ENCODE measurements around the gene CNTNAP2.
"Not testable (repeated sequence)": the region's sequence is repeated elsewhere in the genome, so short reads cannot be mapped to it uniquely, and the experiment has no call there.

Gene CNTNAP2

GRCh38 chr7:148445260-148446044 lies 2328.9 kb downstream of the CNTNAP2 start:
- no peak for DNase-seq (ENCODE audit: low read depth)

- DNase-seq (ENCODE audit: low read depth), result no peak
Observed at GRCh38 chr7:148447221-148447849, 2330.7 kb downstream of the CNTNAP2 start.

- not testable (repeated sequence) for DNase-seq (ENCODE audit: low read depth)
Observed at GRCh38 chr7:148451526-148451925, 2334.9 kb downstream of the CNTNAP2 start.

- DNase-seq (ENCODE audit: low read depth), result no peak
Observed at GRCh38 chr7:148456351-148456750, 2339.8 kb downstream of the CNTNAP2 start.

- no peak for DNase-seq (ENCODE audit: low read depth)
Observed at GRCh38 chr7:148457310-148457921, 2340.8 kb downstream of the CNTNAP2 start.

GRCh38 chr7:148458263-148458662 lies 2341.7 kb downstream of the CNTNAP2 start:
- no peak for DNase-seq (ENCODE audit: low read depth)

DNA sequence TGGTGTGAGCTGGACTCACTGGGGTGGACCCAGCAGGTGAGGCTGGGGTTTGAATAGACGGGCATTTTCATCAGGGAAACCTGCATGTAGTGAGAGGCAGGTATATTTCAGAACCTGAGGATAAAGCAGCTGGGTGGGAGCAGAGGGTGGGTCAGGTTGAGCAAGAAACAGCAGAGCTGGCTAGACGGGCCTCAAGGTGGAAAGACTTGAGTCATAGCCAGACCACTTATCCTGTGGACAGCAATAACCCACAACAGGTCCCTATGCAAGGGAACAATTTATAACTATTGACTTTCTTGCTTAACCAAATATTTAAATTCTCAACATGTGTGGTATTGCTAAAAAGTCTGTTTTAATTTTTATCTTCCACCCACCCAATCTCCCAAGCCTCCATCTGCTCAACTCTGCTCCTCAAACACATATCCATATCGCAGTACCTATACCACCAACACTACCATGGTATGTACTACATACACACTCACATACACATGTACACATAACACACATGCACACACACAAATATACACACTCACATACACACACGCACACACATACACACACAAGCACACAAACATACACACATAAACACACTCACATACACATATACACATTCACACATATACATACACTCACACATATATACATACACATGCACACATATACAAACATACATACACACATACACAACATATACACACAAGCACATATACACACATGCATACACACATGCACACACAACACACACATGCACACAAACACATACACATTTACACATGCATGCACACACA lies 2345.0 kb downstream of the CNTNAP2 start:
- DNase-seq (ENCODE audit: low read depth), result no peak

GRCh38 chr7:148462774-148463173 lies 2346.2 kb downstream of the CNTNAP2 start:
- DNase-seq (ENCODE audit: low read depth), result not testable (repeated sequence)

- no peak for DNase-seq (ENCODE audit: low read depth)
Observed at GRCh38 chr7:148463210-148463609, 2346.6 kb downstream of the CNTNAP2 start.

- no peak for DNase-seq (ENCODE audit: low read depth)
Observed at GRCh38 chr7:148464947-148465346, 2348.3 kb downstream of the CNTNAP2 start.

- DNase-seq (ENCODE audit: low read depth), result not testable (repeated sequence)
Observed at GRCh38 chr7:148465441-148465840, 2348.8 kb downstream of the CNTNAP2 start.

GRCh38 chr7:148466120-148466519 lies 2349.5 kb downstream of the CNTNAP2 start:
- DNase-seq (ENCODE audit: low read depth), result no peak

DNA sequence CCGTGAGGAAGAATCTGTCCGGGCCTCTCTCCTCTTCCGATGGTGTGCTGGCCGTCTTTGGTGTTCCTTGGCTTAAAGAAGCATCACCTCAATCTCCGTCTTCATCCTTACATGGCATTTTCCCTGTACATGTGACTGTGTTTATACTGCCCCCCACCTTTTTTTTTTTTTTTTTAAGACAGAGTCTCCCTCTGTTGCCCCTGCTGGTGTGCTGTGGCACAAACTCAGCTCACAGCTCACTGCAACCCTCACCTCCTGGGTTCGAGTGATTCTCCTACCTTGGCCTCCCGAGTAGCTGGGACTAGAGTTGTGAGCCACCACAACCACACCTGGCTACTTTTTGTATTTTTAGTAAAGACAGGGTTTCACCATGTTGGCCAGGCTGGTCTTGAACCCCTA lies 2352.1 kb downstream of the CNTNAP2 start:
- no peak for DNase-seq (ENCODE audit: low read depth)
